Esophagus squamous epithelium (tissue), 4 donors: ENCODE data around the gene TSSK3.

Source experiments
- CTCF ChIP-seq, 6 experiments: fragments of 450-650 bp in 4 of 6; fragments of 200-600 bp in 2 of 6; sonication (generic) in 2 of 6; IDR thresholded peaks; one replicate each; pipeline ENCODE4 v1.5.1; 2016 to 2019; ENCODE audit warnings: antibody characterized with exemption in 6 of 6, mild to moderate bottlenecking in 4 of 6, moderate library complexity in 4 of 6
- POLR2A ChIP-seq, 4 donors: fragments of 450-650 bp; IDR thresholded peaks; one replicate each; pipeline ENCODE4 v1.6.1; 2017; ENCODE audit warnings: antibody characterized with exemption in 4 of 4, mild to moderate bottlenecking in 4 of 4, moderate library complexity in 3 of 4

- TF ChIP-seq CTCF (IDR thresholded peaks at IDR 0.05) (no peak), POLR2A (IDR thresholded peaks at IDR 0.05) (no peak)
Observed at GRCh38 chr1:32361308-32361673, 1.0 kb upstream of the TSSK3 start.
